DND-41 (cell line): ENCODE results near the gene MFF.
"Not testable (repeated sequence)": the region's sequence is repeated elsewhere in the genome, so short reads cannot be mapped to it uniquely, and the experiment has no call there.

ENCODE experiments used
- ATAC-seq: fragments of 200-7000 bp; cut with Tn5 transposase; 3 replicates; pipeline ENCODE4 v1.9.1; 2021; ENCODE audit warnings: low read depth; ENCODE audit not compliant: insufficient read depth
- DNase-seq: peaks from one replicate; pipeline ENCODE4 v3.0.0-alpha.2; 2020
- H2AFZ ChIP-seq: 2 replicates; pipeline ENCODE4 v1.6.0; 2012; ENCODE audit warnings: low read depth, low read length
- H3K27ac ChIP-seq: 2 replicates; pipeline ENCODE4 v1.5.1; 2012; ENCODE audit warnings: low read length, inconsistent platforms
- H3K27me3 ChIP-seq: fragments of 200-600 bp; sonication (generic); 2 replicates; pipeline ENCODE4 v1.6.0; 2012; ENCODE audit warnings: low read length, mild to moderate bottlenecking, inconsistent platforms; ENCODE audit not compliant: insufficient read depth, poor library complexity
- H3K36me3 ChIP-seq: 2 replicates; pipeline ENCODE4 v1.5.1; 2012; ENCODE audit warnings: low read length, inconsistent platforms; ENCODE audit not compliant: insufficient read depth
- H3K4me1 ChIP-seq: 2 replicates; pipeline ENCODE4 v1.5.1; 2012; ENCODE audit warnings: mild to moderate bottlenecking, low read length; ENCODE audit not compliant: insufficient read depth
- H3K4me2 ChIP-seq: 2 replicates; pipeline ENCODE4 v1.6.0; 2012; ENCODE audit warnings: mild to moderate bottlenecking, moderate library complexity, low read length, inconsistent platforms; ENCODE audit not compliant: insufficient read depth
- H3K4me3 ChIP-seq, 2 experiments: fragments of 200-600 bp in 1 of 2; shearing (Covaris generic) in 1 of 2; 2 replicates each; pipeline ENCODE4 v1.5.1; 2012 to 2016; ENCODE audit warnings: inconsistent platforms in 2 of 2, low read length in 2 of 2, mild to moderate bottlenecking in 2 of 2, low read depth in 1 of 2, moderate library complexity in 1 of 2
- H3K79me2 ChIP-seq: 2 replicates; pipeline ENCODE4 v1.6.0; 2012; ENCODE audit warnings: low read length, inconsistent platforms; ENCODE audit not compliant: insufficient read depth
- H3K9ac ChIP-seq: 2 replicates; pipeline ENCODE4 v1.6.0; 2012; ENCODE audit warnings: low read depth, mild to moderate bottlenecking, inconsistent platforms, low read length, moderate library complexity
- H3K9me3 ChIP-seq: 2 replicates; pipeline ENCODE4 v1.5.1; 2012; ENCODE audit warnings: low read length, moderate library complexity, mild to moderate bottlenecking, inconsistent platforms; ENCODE audit not compliant: insufficient read depth, severe bottlenecking
- H4K20me1 ChIP-seq: 2 replicates; pipeline ENCODE4 v1.6.0; 2012; ENCODE audit warnings: low read length; ENCODE audit not compliant: insufficient read depth
- EZH2 ChIP-seq: IDR thresholded peaks from 3 replicates; pipeline ENCODE4 v1.6.1; 2012; ENCODE audit warnings: borderline replicate concordance, low read depth, mild to moderate bottlenecking, moderate library complexity, low read length, inconsistent platforms; ENCODE audit not compliant: severe bottlenecking
- TF ChIP-seq, protein P1 (sequence below): IDR thresholded peaks from 2 replicates; pipeline ENCODE4 v1.5.1; 2012; ENCODE audit warnings: borderline replicate concordance, low read length, moderate library complexity, mild to moderate bottlenecking; ENCODE audit not compliant: poor library complexity, severe bottlenecking; ENCODE audit errors: extremely low read depth

Gene MFF

DNA sequence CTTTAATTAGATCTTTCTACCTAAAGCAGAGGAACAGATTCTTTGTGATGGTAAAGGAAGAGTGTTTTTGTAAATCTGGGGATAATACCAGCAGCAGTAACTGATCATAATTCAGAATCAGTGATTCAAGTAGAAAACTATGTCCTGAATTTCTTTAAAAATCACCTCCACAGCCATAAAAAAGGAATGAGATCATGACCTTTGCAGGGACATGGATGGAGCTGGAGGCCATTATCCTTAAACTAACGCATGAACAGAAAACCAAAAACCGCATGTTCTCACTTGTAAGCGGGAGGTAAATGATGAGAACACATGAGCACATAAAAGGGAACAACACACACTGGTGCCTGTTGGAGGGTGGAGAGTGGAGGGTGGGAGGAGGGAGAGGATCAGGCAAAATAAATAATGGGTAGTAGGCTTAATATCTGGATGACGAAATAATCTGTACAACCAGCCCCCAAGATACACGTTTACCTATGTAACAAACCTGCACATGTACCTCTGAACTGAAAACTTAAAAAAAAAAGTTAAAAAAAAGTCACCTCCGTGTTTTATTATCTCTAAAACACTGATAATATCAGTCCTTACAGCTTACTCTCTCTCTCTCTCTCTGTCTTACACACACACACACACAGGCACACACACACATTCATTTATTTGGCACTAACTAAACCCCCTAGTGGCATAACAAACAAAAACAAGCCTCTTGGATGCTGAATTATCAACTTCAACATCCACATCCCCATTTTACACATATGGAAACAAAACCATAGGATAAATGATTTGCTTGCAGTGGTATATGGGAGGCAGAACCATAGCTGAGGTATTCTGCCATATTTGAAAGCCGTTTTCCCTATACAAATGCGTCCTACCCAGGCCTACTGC is 52.7 kb downstream of the MFF start:
- Histone ChIP-seq H4K20me1 (no peaks in the 10 kb centered on the region), H3K9ac (no peak overlapping the region), H3K4me2 (no peak overlapping the region), H2AFZ (no peak overlapping the region), H3K27me3 (peaks cover 2% of the 10 kb centered on the region), H3K4me1 (no peaks in the 10 kb centered on the region), H3K9me3 (no peaks in the 10 kb centered on the region), H3K36me3 (no peaks in the 10 kb centered on the region), H3K27ac (no peak overlapping the region), H3K79me2 (no peaks in the 10 kb centered on the region), H3K4me3 (no peak overlapping the region)
- ATAC-seq = no peak
- TF ChIP-seq EZH2 = no peak
- TF ChIP-seq, protein P1, sequence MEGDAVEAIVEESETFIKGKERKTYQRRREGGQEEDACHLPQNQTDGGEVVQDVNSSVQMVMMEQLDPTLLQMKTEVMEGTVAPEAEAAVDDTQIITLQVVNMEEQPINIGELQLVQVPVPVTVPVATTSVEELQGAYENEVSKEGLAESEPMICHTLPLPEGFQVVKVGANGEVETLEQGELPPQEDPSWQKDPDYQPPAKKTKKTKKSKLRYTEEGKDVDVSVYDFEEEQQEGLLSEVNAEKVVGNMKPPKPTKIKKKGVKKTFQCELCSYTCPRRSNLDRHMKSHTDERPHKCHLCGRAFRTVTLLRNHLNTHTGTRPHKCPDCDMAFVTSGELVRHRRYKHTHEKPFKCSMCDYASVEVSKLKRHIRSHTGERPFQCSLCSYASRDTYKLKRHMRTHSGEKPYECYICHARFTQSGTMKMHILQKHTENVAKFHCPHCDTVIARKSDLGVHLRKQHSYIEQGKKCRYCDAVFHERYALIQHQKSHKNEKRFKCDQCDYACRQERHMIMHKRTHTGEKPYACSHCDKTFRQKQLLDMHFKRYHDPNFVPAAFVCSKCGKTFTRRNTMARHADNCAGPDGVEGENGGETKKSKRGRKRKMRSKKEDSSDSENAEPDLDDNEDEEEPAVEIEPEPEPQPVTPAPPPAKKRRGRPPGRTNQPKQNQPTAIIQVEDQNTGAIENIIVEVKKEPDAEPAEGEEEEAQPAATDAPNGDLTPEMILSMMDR = peak; percentile 3
- no peak for DNase-seq

DNA sequence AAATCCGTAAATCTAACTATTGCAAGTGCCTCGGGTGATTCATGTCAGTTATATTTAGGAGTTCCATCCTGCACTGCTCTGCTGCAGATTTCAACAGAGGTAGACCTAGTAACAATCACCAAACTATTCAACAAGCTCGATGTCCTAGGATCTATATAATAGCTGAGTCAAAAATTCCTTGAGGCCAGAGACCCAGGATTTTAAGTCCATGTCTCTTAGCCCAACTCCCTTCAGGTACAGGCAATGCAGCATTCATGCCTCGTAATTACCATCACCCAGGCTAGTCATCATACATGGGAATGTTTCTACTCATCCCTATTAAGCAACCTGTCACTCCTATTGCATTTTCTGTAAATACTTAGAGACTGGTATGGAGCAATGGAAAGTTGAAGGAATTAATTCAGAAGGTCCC is 53.3 kb downstream of the MFF start:
- Histone ChIP-seq H3K27ac (no peak overlapping the region), H3K36me3 (no peaks in the 10 kb centered on the region), H3K4me2 (no peak overlapping the region), H3K9ac (no peak overlapping the region), H4K20me1 (no peaks in the 10 kb centered on the region), H3K27me3 (peaks cover 2% of the 10 kb centered on the region), H3K4me1 (no peaks in the 10 kb centered on the region), H3K79me2 (no peaks in the 10 kb centered on the region), H3K9me3 (no peaks in the 10 kb centered on the region), H3K4me3 (no peak overlapping the region), H2AFZ (no peak overlapping the region)
- DNase-seq = no peak
- TF ChIP-seq, protein P1 = no peak
- TF ChIP-seq EZH2 = no peak
- ATAC-seq = no peak

DNA sequence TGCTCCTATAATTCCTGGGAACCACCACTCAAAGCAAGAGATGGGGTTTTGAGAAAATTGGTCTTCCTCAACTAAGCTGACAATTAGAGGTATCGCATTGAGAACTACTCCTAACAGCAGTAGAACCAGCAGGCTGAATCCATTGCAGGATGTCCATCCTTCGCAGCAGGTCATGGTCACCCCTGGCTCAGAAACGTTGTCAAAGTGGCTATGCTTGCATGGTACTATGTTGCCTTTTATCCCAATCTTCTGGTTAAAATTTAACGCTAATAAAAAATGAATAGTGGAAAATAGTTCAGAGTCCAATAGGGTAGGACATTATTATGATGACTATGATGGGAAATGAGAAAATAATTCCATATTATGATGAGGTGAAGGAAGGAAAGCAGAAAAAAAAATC is 54.0 kb downstream of the MFF start, which contains the start of gene TM4SF20:
TM4SF20 (minus strand) TSS at position 212 of the 400 bp plus-strand sequence; CDS start at position 174, 38 bp downstream.
- DNase-seq (no peak), ATAC-seq (no peak)
- H3K4me3 ChIP-seq = no peak within 1 kb of the TSS
- H3K4me2 ChIP-seq = no peak within 1 kb of the TSS
- no peaks in the 10 kb centered on the region for H3K79me2 ChIP-seq
- no peaks in the 10 kb centered on the region for H3K4me1 ChIP-seq
- H3K9me3 ChIP-seq = no peaks in the 10 kb centered on the region
- H3K27me3 ChIP-seq = peaks cover 2% of the 10 kb centered on the region
- H2AFZ ChIP-seq = no peak within 1 kb of the TSS
- no peak for TF ChIP-seq EZH2
- TF ChIP-seq, protein P1 = no peak
- no peak within 1 kb of the TSS for H3K27ac ChIP-seq
- no peaks in the 10 kb centered on the region for H3K36me3 ChIP-seq
- H4K20me1 ChIP-seq = no peaks in the 10 kb centered on the region
- no peak within 1 kb of the TSS for H3K9ac ChIP-seq

DNA sequence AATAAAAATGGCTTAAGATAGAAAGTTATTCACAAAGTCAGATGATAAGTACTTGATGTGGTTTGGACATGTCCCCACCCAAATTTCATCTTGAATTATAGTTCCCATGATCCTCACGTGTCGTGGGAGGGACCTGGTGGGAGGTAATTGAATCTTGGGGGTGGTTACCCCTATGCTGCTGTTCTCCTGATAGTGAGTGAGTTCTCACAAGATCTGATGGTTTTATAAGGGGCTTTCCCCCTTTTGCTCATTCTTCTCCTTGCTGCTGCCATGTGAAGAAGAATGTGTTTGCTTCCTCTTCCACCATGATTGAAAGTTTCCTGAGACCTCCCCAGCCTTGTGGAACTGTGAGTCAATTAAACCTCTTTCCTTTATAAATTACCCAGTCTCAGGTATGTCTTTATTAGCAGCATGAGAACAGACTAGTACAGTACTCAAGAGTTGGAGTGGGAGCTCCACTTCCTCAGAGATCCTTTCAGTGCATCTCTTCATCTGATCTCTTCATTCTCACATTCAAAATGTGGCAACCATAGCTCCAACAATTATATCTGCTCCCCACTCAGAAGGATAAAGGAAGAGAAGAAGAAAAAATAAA is 57.3 kb downstream of the MFF start:
- H3K27me3 ChIP-seq, H4K20me1 ChIP-seq, H3K27ac ChIP-seq, H3K4me1 ChIP-seq, H2AFZ ChIP-seq, H3K9ac ChIP-seq, H3K36me3 ChIP-seq, H3K9me3 ChIP-seq, H3K4me2 ChIP-seq, DNase-seq, H3K4me3 ChIP-seq, H3K79me2 ChIP-seq, ATAC-seq: not testable (repeated sequence)
